Muscle of leg (tissue), 11 donors: ENCODE results near the gene TBC1D5. TPM values are rescaled to one million over a fixed set of nuclear protein-coding genes. Genes with fewer than 3 reads are reported as not detected.
A peak's percentile ranks its signal among the peaks of the same experiment; 100 is the strongest.
"Not testable (repeated sequence)": the region's sequence is repeated elsewhere in the genome, so short reads cannot be mapped to it uniquely, and the experiment has no call there.

Experiments used
- DNase-seq: peaks from one replicate; pipeline ENCODE4 v3.0.0; 2013
- H3K27ac ChIP-seq: one replicate; pipeline ENCODE4 v1.5.1; 2013; ENCODE audit warnings: mild to moderate bottlenecking, low read length, control low read depth
- H3K27me3 ChIP-seq: one replicate; pipeline ENCODE4 v1.6.1; 2013; ENCODE audit warnings: low read length; ENCODE audit not compliant: control insufficient read depth, insufficient read depth
- H3K36me3 ChIP-seq: one replicate; pipeline ENCODE4 v1.6.1; 2013; ENCODE audit warnings: low read length; ENCODE audit not compliant: control insufficient read depth, insufficient read depth
- H3K4me1 ChIP-seq: one replicate; pipeline ENCODE4 v1.6.1; 2013; ENCODE audit warnings: low read length; ENCODE audit not compliant: control insufficient read depth, insufficient read depth
- H3K4me3 ChIP-seq: one replicate; pipeline ENCODE4 v1.5.1; 2013; ENCODE audit warnings: low read length, control low read depth
- H3K9me3 ChIP-seq: replicated peaks from 2 replicates; pipeline ENCODE4 v1.6.1; 2013; ENCODE audit warnings: low read depth, low read length; ENCODE audit not compliant: control insufficient read depth
- WGBS: methylation state at CpG from one replicate; pipeline ENCODE4 v1.1.5; 2013; ENCODE audit warnings: missing lambda C conversion rate; ENCODE audit not compliant: insufficient coverage; 5-methylcytosine and 5-hydroxymethylcytosine counted together
- polyA plus RNA-seq, 8 donors: library from polyadenylated mRNA; unstranded; fragments of 120-200 nt; gene quantifications; one replicate each; pipeline versions ENCODE4 v1.2.1 to v1.2.3, GENCODE V29; 2013; ENCODE audit warnings: inconsistent platforms in 1 of 8, low replicate concordance in 1 of 8; ENCODE audit not compliant: insufficient read length in 8 of 8, insufficient read depth in 1 of 8
- total RNA-seq: library from RNA; stranded (reverse); fragments of 120-200 nt; gene quantifications from one replicate; pipeline ENCODE4 v1.2.4, GENCODE V29; 2013

TBC1D5 gene
- total and polyA plus RNA-seq, 9 donors: 19.0 to 58.7 (median 32.6) TPM

DNA sequence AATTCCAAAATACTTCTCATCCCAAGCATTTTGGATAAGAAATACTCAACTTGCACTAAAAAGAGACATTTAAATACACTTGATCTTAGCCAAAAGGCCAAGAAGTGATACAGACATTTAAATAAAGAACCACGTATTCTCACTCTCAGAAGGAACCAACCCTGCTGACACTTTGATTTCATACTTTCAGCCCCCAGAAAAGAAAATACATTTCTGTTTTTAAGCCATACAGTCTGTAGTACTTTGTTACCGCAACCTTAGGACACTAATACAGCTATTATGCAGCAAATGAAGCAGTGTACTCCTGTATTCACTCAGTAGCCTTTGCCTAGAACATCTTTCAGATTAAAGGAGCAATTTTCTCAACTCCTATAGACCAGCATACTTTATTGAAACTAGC lies 86.7 kb downstream of the TBC1D5 start:
- Histone ChIP-seq H3K4me1 (no peaks in the 10 kb centered on the region), H3K9me3 (no peaks in the 10 kb centered on the region), H3K27me3 (no peaks in the 10 kb centered on the region), H3K4me3 (no peak overlapping the region), H3K36me3 (no peaks in the 10 kb centered on the region), H3K27ac (no peak overlapping the region)
- DNase-seq: no peak
- 64% methylated on average over 2 of the region's 2 CpGs for WGBS

DNA sequence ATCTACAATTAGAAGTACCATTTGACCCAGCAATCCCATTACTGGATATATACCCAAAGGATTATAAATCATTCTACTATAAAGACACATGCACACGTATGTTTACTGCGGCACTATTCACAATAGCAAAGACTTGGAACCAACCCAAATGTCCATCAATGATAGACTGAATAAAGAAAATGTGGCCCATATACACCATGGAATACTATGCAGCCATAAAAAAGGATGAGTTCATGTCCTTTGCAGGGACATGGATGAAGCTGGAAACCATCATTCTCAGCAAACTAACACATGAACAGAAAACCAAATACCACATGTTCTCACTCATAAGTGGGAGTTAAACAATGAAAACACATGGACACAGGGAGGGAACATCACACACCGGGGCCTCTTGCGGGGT lies 92.7 kb downstream of the TBC1D5 start:
- not testable (repeated sequence) for H3K36me3 ChIP-seq, H3K27me3 ChIP-seq, DNase-seq, H3K9me3 ChIP-seq, H3K27ac ChIP-seq, H3K4me1 ChIP-seq, H3K4me3 ChIP-seq
- no CpG with 5 or more reads among the region's 4 CpGs for WGBS

DNA sequence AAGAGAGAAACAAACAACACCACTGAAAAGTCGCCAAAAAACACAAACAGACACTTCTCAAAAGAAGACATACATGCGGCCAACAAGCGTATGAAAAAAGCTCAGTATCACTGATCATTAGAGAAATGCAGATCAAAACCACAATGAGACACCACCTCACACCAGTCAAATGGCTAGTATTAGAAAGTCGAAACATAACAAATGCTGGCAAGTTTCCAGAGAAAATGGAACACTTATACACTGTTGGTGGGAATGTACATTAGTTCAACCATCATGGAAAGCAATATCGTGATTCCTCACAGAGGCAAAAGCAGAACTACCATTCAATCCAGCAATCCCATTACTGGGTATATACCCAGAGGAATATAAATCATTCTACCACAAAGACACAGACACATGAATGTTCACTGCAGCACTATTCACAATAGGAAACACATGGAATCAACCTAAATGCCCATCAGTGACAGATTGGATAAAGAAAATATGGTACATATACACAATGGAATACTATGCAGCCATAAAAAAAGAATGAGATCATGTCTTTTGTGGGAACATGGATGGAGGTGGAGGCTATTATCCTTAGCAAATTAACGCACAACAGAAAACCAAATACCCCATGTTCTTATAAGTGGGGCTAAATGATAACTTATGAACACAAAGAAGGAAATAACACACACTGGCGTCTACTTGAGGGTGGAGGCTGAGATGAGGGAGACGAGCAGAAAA lies 93.6 kb downstream of the TBC1D5 start:
- DNase-seq, H3K27ac ChIP-seq, H3K4me3 ChIP-seq, H3K4me1 ChIP-seq, H3K36me3 ChIP-seq, H3K27me3 ChIP-seq, H3K9me3 ChIP-seq: not testable (repeated sequence)
- WGBS: no CpG with 5 or more reads among the region's 8 CpGs

DNA sequence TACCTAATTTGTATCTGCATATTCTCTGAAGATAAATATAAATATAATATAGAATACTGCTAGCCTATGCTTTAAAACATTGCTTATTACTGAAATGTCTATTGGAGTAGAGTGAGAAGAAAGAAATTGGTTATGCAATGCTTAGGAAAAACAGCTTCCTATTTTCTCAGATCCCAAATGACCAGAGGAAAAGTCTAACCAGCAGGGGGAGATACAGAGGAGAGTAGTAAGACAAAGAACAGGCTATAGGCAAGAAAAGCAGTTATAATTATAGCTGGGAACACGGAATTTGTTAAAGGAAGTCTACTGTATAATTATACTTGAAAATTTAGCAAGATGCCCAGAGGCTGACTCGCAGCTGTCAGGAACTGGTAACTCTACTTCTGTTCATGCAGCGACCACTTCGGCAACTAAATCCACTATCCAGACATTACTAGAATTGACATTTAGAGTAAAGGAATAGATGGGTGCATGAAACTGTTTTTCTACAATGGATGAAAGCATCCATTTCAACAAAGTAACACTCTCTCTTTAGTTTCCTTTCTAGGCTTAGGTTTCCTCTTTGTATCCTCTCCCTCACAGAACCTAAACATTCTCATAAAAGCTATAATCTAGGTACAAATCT lies 97.2 kb downstream of the TBC1D5 start:
- H3K9me3 ChIP-seq: peaks cover 2% of the 10 kb centered on the region
- no peaks in the 10 kb centered on the region for H3K27me3 ChIP-seq
- H3K4me3 ChIP-seq: no peak overlapping the region
- no peaks in the 10 kb centered on the region for H3K36me3 ChIP-seq
- WGBS: no CpG with 5 or more reads among the region's 4 CpGs
- H3K4me1 ChIP-seq: no peaks in the 10 kb centered on the region
- H3K27ac ChIP-seq: no peak overlapping the region
- DNase-seq: peak; percentile 73

DNA sequence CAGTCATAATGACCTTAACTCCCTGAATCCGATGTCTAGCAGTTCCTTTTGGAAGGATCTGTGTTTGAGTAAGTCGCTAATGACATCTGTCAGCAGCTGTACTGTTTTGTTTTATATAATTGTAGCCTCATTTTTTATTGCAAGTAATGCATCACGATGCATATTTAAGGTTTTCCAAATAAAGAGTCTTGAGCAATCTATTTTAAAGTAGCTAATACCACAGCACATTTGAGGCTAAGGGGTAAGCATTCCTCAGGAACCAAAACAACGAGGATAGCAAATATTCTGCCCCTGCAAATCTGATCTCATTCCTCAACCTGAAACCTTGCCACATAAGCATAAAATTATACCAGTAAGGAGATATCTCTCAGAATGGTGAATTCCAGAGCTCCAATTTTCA lies 98.7 kb downstream of the TBC1D5 start:
- no peaks in the 10 kb centered on the region for H3K36me3 ChIP-seq
- no CpG with 5 or more reads among the region's 4 CpGs for WGBS
- no peaks in the 10 kb centered on the region for H3K4me1 ChIP-seq
- H3K9me3 ChIP-seq: no peaks in the 10 kb centered on the region
- H3K4me3 ChIP-seq: no peak overlapping the region
- H3K27ac ChIP-seq: no peak overlapping the region
- no peak for DNase-seq
- no peaks in the 10 kb centered on the region for H3K27me3 ChIP-seq

DNA sequence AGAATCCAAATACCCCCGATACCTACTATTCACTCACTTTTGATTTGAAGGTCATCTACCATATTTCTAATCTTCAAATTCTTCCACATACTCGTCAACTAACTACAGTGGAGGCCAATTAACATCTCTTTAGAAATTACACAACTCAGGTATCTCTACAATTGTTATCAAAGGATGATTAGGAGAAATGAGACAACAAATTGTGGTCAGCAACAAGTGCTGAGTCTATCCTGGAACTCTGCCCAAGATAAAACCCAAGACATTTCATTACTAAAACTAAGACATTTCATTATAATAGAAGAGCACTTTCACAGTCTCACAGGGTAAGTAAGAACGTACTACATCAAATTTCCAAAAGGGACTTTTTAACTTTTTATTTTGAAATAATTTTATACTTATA lies 100.0 kb downstream of the TBC1D5 start:
- Histone ChIP-seq H3K27ac (no peak overlapping the region), H3K4me1 (no peaks in the 10 kb centered on the region), H3K27me3 (no peaks in the 10 kb centered on the region), H3K4me3 (no peak overlapping the region), H3K36me3 (no peaks in the 10 kb centered on the region), H3K9me3 (no peaks in the 10 kb centered on the region)
- DNase-seq: no peak
- WGBS: no CpG with 5 or more reads among the region's 3 CpGs

DNA sequence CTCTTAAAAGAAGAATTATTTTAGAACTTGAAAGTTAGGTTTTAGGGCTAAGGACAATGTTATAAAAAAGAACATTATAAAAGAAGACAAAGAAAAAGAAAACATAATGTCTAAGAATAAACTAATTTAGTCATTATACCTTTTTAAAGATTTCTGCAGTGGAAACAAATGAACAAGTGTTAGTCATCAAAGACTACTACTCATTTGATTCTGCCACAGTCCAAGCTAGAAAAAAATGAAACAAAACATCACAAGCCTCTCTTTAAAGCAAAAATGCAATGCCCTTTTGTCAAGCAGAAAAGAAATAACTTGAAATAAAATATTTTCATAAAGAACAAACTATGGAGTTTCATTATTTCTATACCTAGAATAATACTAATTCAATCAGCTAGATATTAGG lies 102.0 kb downstream of the TBC1D5 start:
- Histone ChIP-seq H3K4me1 (no peaks in the 10 kb centered on the region), H3K27me3 (no peaks in the 10 kb centered on the region), H3K9me3 (no peaks in the 10 kb centered on the region), H3K36me3 (no peaks in the 10 kb centered on the region), H3K27ac (no peak overlapping the region), H3K4me3 (no peak overlapping the region)
- DNase-seq: no peak

DNA sequence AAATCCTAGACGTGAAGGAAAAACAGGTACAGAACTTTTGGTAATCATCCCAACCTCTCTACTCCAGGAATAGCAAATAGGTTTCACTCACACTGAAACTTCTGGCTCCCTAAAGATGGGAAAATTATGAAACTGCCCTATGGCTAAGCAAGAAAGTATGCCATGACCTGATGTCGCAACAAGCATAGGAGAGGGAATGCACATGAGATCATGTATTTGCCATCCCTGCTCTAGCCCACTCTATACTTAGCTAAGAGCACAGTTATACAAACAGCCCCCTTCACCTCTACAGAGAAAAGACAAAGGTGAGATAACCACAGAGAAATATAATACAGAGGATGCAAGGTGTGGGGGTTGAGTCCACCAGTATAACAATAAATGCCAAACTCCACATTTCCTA lies 102.7 kb downstream of the TBC1D5 start:
- no peaks in the 10 kb centered on the region for H3K4me1 ChIP-seq
- no peaks in the 10 kb centered on the region for H3K27me3 ChIP-seq
- H3K9me3 ChIP-seq: no peaks in the 10 kb centered on the region
- no peaks in the 10 kb centered on the region for H3K36me3 ChIP-seq
- WGBS: 80% methylated on average over 1 of the region's 2 CpGs
- no peak overlapping the region for H3K27ac ChIP-seq
- no peak for DNase-seq
- no peak overlapping the region for H3K4me3 ChIP-seq

DNA sequence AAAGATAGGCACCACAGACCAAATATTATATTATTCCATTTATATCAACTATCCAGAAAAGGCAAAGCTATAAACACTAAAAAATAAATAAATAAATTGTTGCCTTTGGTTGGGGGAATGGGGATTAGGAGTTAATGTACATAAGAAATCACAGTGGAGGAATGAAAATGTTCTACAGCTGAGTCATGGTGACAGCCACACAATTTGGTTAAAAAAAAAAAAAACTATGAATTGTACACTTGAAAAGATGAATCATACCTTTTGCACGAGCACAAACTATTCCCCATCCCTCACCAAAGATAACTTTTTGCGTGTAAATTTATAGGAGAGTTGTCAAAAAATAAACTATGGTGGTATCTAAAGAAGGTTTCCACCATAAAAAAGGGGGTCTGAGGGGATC lies 103.2 kb downstream of the TBC1D5 start:
- no peak overlapping the region for H3K27ac ChIP-seq
- no peak for DNase-seq
- H3K9me3 ChIP-seq: no peaks in the 10 kb centered on the region
- H3K36me3 ChIP-seq: no peaks in the 10 kb centered on the region
- no peak overlapping the region for H3K4me3 ChIP-seq
- no peaks in the 10 kb centered on the region for H3K4me1 ChIP-seq
- no CpG with 5 or more reads among the region's 2 CpGs for WGBS
- no peaks in the 10 kb centered on the region for H3K27me3 ChIP-seq

DNA sequence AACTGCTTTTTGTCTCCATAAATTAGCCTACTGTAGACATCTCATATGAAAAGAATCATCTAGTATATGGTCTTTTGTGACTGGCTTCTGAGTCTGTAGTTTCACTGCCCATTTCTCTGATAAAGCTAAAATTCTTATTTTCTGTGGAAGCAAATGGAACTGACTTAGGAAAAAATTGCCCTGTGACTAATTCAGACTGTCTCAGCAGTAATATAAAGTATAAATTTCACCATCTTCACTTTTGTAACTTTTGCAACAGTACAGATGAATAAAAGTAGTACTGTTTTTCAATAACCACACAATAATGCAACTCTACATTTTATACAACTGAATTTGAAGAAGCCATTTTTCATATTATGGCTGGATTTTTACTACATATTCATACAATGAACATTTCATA lies 104.1 kb downstream of the TBC1D5 start:
- no peaks in the 10 kb centered on the region for H3K4me1 ChIP-seq
- H3K27me3 ChIP-seq: no peaks in the 10 kb centered on the region
- no peak for DNase-seq
- no peak overlapping the region for H3K27ac ChIP-seq
- H3K4me3 ChIP-seq: no peak overlapping the region
- no peaks in the 10 kb centered on the region for H3K9me3 ChIP-seq
- no peaks in the 10 kb centered on the region for H3K36me3 ChIP-seq

DNA sequence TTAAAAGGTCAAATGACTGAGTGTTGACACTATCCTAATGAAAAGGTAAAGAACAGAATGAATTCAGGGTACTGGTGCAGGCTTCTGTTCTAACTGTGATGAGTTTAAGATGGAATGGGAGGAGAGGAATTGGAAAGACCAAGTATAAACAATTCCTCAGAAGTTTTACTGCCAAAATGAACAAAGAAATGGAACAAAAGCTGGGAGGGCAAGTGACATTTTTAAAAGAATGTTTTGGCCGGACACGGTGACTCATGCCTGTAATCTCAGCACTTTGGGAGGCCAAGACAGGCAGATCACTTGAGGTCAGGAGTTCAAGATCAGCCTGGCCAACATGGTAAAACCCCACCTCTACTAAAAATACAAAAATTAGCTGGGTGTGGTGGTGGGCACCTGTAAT lies 106.8 kb downstream of the TBC1D5 start:
- H3K36me3 ChIP-seq, H3K4me1 ChIP-seq, H3K4me3 ChIP-seq, H3K27ac ChIP-seq, DNase-seq, H3K27me3 ChIP-seq, H3K9me3 ChIP-seq: not testable (repeated sequence)
- WGBS: 58% methylated on average over 2 of the region's 2 CpGs
